ENCODE measurements around the gene LHPP.

- TF ChIP-seq POLR2A (IDR thresholded peaks at IDR 0.05; ENCODE audit: low read depth, low read length) (no peak), POLR2AphosphoS5 (IDR thresholded peaks at IDR 0.05; ENCODE audit: low read depth, low read length) (no peak), TAF1 (IDR thresholded peaks at IDR 0.05; ENCODE audit: low read depth, low read length) (no peak)
Measured at GRCh38 chr10:124494046-124494807, 32.6 kb downstream of the LHPP start.
